ENCODE results near the gene DERL3. TPM values are rescaled to one million over a fixed set of nuclear protein-coding genes. Genes with fewer than 3 reads are reported as not detected.

Gene DERL3
- total and polyA plus RNA-seq, 2 experiments from 2014 or later: 13.6 to 19.5 TPM

DNA sequence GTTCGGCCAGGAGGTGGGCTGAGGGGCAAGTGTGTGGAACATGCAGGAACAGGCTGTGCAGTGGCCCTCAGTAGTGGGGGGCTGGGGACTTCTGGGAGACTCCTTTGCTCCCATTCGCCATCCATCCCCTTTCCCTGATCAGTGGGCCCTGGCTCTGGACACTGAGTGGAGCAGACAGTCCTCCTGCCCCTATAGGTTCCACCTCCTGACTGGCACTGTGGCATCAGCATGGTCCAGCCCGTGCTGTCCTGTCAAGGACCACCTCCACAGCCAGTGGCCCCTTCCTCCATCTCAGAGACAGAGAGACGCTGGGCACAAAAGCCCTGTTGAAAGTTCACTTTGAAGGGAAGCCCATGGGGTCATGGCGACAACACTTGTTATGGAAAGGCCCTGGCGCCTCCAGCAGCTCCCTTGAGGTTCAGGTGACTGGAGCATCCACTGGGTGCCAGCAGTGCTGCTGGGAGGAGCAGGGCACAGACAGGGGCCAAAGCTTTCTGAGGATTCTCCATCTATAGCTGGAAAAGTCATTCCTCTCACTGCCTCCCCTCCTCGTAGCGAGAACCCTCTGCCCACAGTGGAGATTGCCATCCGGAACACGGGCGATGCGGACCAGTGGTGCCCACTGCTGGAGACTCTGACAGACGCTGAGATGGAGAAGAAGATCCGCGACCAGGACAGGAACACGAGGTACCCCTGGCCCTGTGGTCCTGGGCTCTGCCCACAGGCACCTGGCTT, 5.6 kb downstream of the DERL3 start:
- H3K4me1 ChIP-seq (ENCODE audit: insufficient read depth): peaks cover 5% of the 10 kb centered on the region; the same call in 1 of the 2 replicates
- no peaks in the 10 kb centered on the region for H3K36me3 ChIP-seq (ENCODE audit: insufficient read depth)
- H3K27ac ChIP-seq (ENCODE audit: low read depth): no peak overlapping the region
- peaks cover 4% of the 10 kb centered on the region; the same call in 1 of the 2 replicates for H3F3A ChIP-seq (replicated peaks; ENCODE audit: low read depth)
- no peak overlapping the region for H2AFZ ChIP-seq
- Mint-ChIP-seq H3K4me1 (peaks cover 9% of the 10 kb centered on the region), H3K36me3 (ENCODE audit: low read depth) (peaks cover 35% of the 10 kb centered on the region), H3K4me3 (no peak overlapping the region), H3K27me3 (ENCODE audit: insufficient read depth, low read depth, poor library complexity) (peaks cover 14% of the 10 kb centered on the region), H3K27ac (no peak overlapping the region), H3K9me3 (no peaks in the 10 kb centered on the region; the same call in 2 of the 3 replicates)
- no peak overlapping the region for H3K4me3 ChIP-seq
- no peak for TF ChIP-seq CREB1 (CRISPR knock-in tag; IDR thresholded peaks at IDR 0.05; ENCODE audit: low read depth)
- no peak for TF ChIP-seq STAT1 (IDR thresholded peaks at IDR 0.05; ENCODE audit: unreplicated experiment)
- TF ChIP-seq, protein P1, sequence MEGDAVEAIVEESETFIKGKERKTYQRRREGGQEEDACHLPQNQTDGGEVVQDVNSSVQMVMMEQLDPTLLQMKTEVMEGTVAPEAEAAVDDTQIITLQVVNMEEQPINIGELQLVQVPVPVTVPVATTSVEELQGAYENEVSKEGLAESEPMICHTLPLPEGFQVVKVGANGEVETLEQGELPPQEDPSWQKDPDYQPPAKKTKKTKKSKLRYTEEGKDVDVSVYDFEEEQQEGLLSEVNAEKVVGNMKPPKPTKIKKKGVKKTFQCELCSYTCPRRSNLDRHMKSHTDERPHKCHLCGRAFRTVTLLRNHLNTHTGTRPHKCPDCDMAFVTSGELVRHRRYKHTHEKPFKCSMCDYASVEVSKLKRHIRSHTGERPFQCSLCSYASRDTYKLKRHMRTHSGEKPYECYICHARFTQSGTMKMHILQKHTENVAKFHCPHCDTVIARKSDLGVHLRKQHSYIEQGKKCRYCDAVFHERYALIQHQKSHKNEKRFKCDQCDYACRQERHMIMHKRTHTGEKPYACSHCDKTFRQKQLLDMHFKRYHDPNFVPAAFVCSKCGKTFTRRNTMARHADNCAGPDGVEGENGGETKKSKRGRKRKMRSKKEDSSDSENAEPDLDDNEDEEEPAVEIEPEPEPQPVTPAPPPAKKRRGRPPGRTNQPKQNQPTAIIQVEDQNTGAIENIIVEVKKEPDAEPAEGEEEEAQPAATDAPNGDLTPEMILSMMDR (conservative IDR thresholded peaks at IDR 0.05; ENCODE audit: low read depth in 2 of 2): 0 out of 4 replicates have a peak, but pooled peaks of 1 of the 2 experiments have one; percentile 5
- no peak for TF ChIP-seq JUNB (IDR thresholded peaks at IDR 0.05; ENCODE audit: unreplicated experiment)
- TF ChIP-seq ZNF114 (CRISPR knock-in tag; IDR thresholded peaks at IDR 0.05): no peak
- no peak for TF ChIP-seq EZH2phosphoT487 (IDR thresholded peaks at IDR 0.05; ENCODE audit: unreplicated experiment)
- TF ChIP-seq, protein P2, sequence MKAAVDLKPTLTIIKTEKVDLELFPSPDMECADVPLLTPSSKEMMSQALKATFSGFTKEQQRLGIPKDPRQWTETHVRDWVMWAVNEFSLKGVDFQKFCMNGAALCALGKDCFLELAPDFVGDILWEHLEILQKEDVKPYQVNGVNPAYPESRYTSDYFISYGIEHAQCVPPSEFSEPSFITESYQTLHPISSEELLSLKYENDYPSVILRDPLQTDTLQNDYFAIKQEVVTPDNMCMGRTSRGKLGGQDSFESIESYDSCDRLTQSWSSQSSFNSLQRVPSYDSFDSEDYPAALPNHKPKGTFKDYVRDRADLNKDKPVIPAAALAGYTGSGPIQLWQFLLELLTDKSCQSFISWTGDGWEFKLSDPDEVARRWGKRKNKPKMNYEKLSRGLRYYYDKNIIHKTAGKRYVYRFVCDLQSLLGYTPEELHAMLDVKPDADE (IDR thresholded peaks at IDR 0.05): no peak
- TF ChIP-seq REST (IDR thresholded peaks at IDR 0.05; ENCODE audit: unreplicated experiment): no peak
- peaks cover 7% of the 10 kb centered on the region; the same call in 1 of the 2 replicates for H4K20me1 ChIP-seq (replicated peaks; ENCODE audit: insufficient read depth)
- ATAC-seq: no peak
- no peaks in the 10 kb centered on the region for H3K9me2 ChIP-seq (ENCODE audit: insufficient read depth)
- no peak overlapping the region for H3K4me2 ChIP-seq
- no peak for DNase-seq (ENCODE audit: low spot score)
- H3K79me2 ChIP-seq (replicated peaks; ENCODE audit: insufficient read depth): no peaks in the 10 kb centered on the region
- no peaks in the 10 kb centered on the region for H3K27me3 ChIP-seq (ENCODE audit: insufficient read depth)

Measured in GM23338 (cell line).